MM.1S (cell line): ENCODE results near the gene HPX.

Experiments used
- DNase-seq: peaks from one replicate; pipeline ENCODE4 v3.0.0-alpha.2; 2015
- H2AFZ ChIP-seq: fragments of 300-600 bp; sonication (generic); 2 replicates; pipeline ENCODE4 v1.6.0; 2016; ENCODE audit warnings: antibody characterized with exemption, low read length
- H3F3A ChIP-seq: fragments of 300-600 bp; sonication (generic); 2 replicates; pipeline ENCODE4 v1.6.1; 2016; ENCODE audit warnings: mild to moderate bottlenecking, antibody characterized with exemption, low read length, moderate library complexity, mixed read lengths; ENCODE audit not compliant: insufficient read depth
- H3K27ac ChIP-seq: fragments of 300-600 bp; sonication (generic); 2 replicates; pipeline ENCODE4 v1.5.1; 2016; ENCODE audit warnings: mild to moderate bottlenecking, low read length
- H3K27me3 ChIP-seq: fragments of 300-600 bp; sonication (generic); replicated peaks from 2 replicates; pipeline ENCODE4 v1.6.0; 2016; ENCODE audit warnings: low read length; ENCODE audit not compliant: insufficient read depth
- H3K36me3 ChIP-seq: fragments of 300-600 bp; sonication (generic); replicated peaks from 2 replicates; pipeline ENCODE4 v1.6.1; 2016; ENCODE audit warnings: mild to moderate bottlenecking, low read length, mixed read lengths; ENCODE audit not compliant: insufficient read depth
- H3K4me1 ChIP-seq: fragments of 300-600 bp; sonication (generic); 2 replicates; pipeline ENCODE4 v1.6.1; 2016; ENCODE audit warnings: low read length, mixed read lengths
- H3K4me2 ChIP-seq: fragments of 300-600 bp; sonication (generic); 2 replicates; pipeline ENCODE4 v1.6.0; 2016; ENCODE audit warnings: low read depth, low read length
- H3K4me3 ChIP-seq: fragments of 300-600 bp; sonication (generic); 2 replicates; pipeline ENCODE4 v1.5.1; 2016; ENCODE audit warnings: low read length, mixed read lengths
- H3K79me2 ChIP-seq: fragments of 300-600 bp; sonication (generic); 2 replicates; pipeline ENCODE4 v1.6.1; 2016; ENCODE audit warnings: mixed run types, low read length, mixed read lengths
- H3K9ac ChIP-seq: fragments of 300-600 bp; sonication (generic); 2 replicates; pipeline ENCODE4 v1.6.1; 2016; ENCODE audit warnings: low read length, mixed read lengths
- H3K9me2 ChIP-seq: fragments of 300-600 bp; sonication (generic); replicated peaks from 2 replicates; pipeline ENCODE4 v1.6.1; 2016; ENCODE audit warnings: mild to moderate bottlenecking, low read length, mixed read lengths; ENCODE audit not compliant: insufficient read depth
- H3K9me3 ChIP-seq: fragments of 300-600 bp; sonication (generic); replicated peaks from 2 replicates; pipeline ENCODE4 v1.6.1; 2016; ENCODE audit warnings: mild to moderate bottlenecking, low read length, mixed read lengths; ENCODE audit not compliant: insufficient read depth
- H4K20me1 ChIP-seq: fragments of 300-600 bp; sonication (generic); 2 replicates; pipeline ENCODE4 v1.6.1; 2016; ENCODE audit warnings: mild to moderate bottlenecking, low read length, moderate library complexity, mixed read lengths; ENCODE audit not compliant: insufficient read depth
- EZH2 ChIP-seq: fragments of 300-600 bp; sonication (generic); optimal IDR thresholded peaks from 2 replicates; pipeline ENCODE3; 2017; ENCODE audit warnings: low read depth, mild to moderate bottlenecking, antibody characterized with exemption, low read length, mixed read lengths
- EZH2phosphoT487 ChIP-seq: fragments of 300-600 bp; sonication (generic); IDR thresholded peaks from 2 replicates; pipeline ENCODE4 v1.6.1; 2018; ENCODE audit warnings: antibody characterized with exemption, low read length
- TF ChIP-seq, protein P1 (sequence below): fragments of 300-600 bp; sonication (generic); IDR thresholded peaks from 2 replicates; pipeline ENCODE4 v1.5.1; 2016; ENCODE audit warnings: antibody characterized with exemption, low read length, mixed read lengths

The HPX gene

DNA sequence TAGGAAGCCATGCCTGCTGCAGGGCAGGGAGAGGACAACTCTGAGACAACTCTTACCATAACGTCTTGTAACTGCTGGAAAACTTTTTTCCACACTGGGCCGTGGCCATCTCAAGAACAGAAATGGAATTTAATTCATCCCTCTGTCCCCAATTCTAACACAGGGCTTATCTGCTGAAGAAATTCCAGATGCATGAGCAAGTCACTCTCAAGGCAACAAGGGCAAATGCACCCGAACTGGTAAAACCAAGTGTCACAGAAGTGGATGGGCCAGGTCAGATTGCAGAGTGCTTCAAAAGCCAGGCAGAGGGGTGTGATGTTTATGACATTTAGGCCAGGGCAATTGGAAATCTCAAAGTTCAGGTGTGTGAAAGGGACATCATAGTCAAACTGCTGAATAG lies 43.2 kb downstream of the HPX start:
- no peaks in the 10 kb centered on the region for H3K9me3 ChIP-seq
- H3K9ac ChIP-seq: no peak overlapping the region
- TF ChIP-seq, protein P1, sequence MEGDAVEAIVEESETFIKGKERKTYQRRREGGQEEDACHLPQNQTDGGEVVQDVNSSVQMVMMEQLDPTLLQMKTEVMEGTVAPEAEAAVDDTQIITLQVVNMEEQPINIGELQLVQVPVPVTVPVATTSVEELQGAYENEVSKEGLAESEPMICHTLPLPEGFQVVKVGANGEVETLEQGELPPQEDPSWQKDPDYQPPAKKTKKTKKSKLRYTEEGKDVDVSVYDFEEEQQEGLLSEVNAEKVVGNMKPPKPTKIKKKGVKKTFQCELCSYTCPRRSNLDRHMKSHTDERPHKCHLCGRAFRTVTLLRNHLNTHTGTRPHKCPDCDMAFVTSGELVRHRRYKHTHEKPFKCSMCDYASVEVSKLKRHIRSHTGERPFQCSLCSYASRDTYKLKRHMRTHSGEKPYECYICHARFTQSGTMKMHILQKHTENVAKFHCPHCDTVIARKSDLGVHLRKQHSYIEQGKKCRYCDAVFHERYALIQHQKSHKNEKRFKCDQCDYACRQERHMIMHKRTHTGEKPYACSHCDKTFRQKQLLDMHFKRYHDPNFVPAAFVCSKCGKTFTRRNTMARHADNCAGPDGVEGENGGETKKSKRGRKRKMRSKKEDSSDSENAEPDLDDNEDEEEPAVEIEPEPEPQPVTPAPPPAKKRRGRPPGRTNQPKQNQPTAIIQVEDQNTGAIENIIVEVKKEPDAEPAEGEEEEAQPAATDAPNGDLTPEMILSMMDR: no peak
- no peak for TF ChIP-seq EZH2
- no peak for TF ChIP-seq EZH2phosphoT487
- no peaks in the 10 kb centered on the region for H3K27me3 ChIP-seq
- no peak for DNase-seq
- no peaks in the 10 kb centered on the region for H3K9me2 ChIP-seq
- no peaks in the 10 kb centered on the region for H3K36me3 ChIP-seq
- no peak overlapping the region for H2AFZ ChIP-seq
- H3K4me3 ChIP-seq: no peak overlapping the region
- no peaks in the 10 kb centered on the region for H3F3A ChIP-seq
- no peaks in the 10 kb centered on the region for H4K20me1 ChIP-seq
- no peak overlapping the region for H3K27ac ChIP-seq
- no peaks in the 10 kb centered on the region for H3K79me2 ChIP-seq
- no peak overlapping the region for H3K4me2 ChIP-seq
- peaks cover 5% of the 10 kb centered on the region for H3K4me1 ChIP-seq

DNA sequence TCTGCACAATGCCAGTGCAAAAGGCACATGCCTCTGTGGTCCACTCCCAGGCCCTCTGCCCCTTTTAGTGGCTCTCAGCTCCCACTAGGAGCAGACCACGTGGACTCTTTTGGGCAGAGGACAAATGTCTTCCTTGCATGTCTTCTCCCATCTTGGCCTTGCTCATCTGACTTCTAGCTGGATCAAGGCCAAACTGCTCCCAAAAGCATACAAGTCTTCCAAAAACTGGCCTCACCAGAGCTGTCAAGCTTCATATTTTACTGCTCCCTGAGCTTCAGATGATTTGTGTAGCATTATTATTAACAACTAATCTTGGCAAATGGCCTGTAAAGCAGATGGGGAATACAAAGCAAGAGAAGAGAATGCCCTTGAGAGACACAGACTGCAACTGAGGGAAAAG lies 43.6 kb downstream of the HPX start:
- H2AFZ ChIP-seq: no peak overlapping the region
- DNase-seq: no peak
- H3F3A ChIP-seq: no peaks in the 10 kb centered on the region
- no peak overlapping the region for H3K4me3 ChIP-seq
- H3K9me2 ChIP-seq: no peaks in the 10 kb centered on the region
- H3K27ac ChIP-seq: no peak overlapping the region
- TF ChIP-seq, protein P1: no peak
- TF ChIP-seq EZH2: no peak
- no peak for TF ChIP-seq EZH2phosphoT487
- H3K79me2 ChIP-seq: no peaks in the 10 kb centered on the region
- H3K9me3 ChIP-seq: no peaks in the 10 kb centered on the region
- H3K4me2 ChIP-seq: no peak overlapping the region
- no peaks in the 10 kb centered on the region for H4K20me1 ChIP-seq
- no peaks in the 10 kb centered on the region for H3K27me3 ChIP-seq
- H3K9ac ChIP-seq: no peak overlapping the region
- no peaks in the 10 kb centered on the region for H3K36me3 ChIP-seq
- 0 out of 2 replicates have a peak, but pooled peaks cover under 1% of the 10 kb centered on the region for H3K4me1 ChIP-seq

DNA sequence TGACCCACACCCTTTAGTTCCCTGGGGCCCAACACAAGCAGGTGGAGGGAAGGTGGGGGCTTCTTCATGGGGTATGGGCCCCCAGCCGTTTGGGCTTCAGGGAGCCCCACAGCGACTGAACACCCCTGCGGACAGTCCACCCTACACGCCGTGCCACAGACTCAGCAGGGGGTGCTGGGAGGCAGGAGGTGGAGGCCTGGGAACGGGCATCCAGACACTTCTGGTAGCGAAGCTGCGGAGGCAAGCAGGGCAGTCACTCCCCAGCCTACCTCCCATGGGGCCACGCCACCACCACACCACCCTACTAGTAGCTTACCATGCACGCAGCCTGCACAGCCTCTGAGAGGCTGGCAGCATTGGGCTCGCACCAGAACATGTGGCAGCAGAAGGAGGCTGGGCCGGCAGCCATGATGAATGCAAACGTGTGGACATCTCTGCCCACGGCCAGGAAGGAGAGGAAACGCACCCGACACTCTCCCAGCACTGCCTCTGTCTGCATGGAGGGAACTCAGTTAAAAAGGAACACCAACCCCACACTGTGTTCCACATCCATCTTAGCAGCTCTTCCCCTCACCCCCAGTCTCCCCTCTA lies 45.2 kb downstream of the HPX start:
- H3K9me2 ChIP-seq: no peaks in the 10 kb centered on the region
- no peak overlapping the region for H3K9ac ChIP-seq
- H2AFZ ChIP-seq: no peak overlapping the region
- no peaks in the 10 kb centered on the region for H3K36me3 ChIP-seq
- DNase-seq: no peak
- H3K4me3 ChIP-seq: no peak overlapping the region
- H3K27me3 ChIP-seq: no peaks in the 10 kb centered on the region
- no peaks in the 10 kb centered on the region for H4K20me1 ChIP-seq
- TF ChIP-seq, protein P1: no peak
- TF ChIP-seq EZH2 (no peak), EZH2phosphoT487 (no peak)
- no peak overlapping the region for H3K27ac ChIP-seq
- peaks cover 8% of the 10 kb centered on the region for H3K79me2 ChIP-seq
- no peak overlapping the region for H3K4me2 ChIP-seq
- H3K4me1 ChIP-seq: no peaks in the 10 kb centered on the region
- H3K9me3 ChIP-seq: no peaks in the 10 kb centered on the region
- no peaks in the 10 kb centered on the region for H3F3A ChIP-seq
